GM19324 (cell line): Measurements from ENCODE around the gene ZNF425.
"Not testable (repeated sequence)": the region's sequence is repeated elsewhere in the genome, so short reads cannot be mapped to it uniquely, and the experiment has no call there.

Experiments used
- ATAC-seq: cut with Tn5 transposase; IDR thresholded peaks from one replicate; pipeline ENCODE4 v1.9.1; 2021; ENCODE audit warnings: mild to moderate bottlenecking, moderate library complexity; ENCODE audit not compliant: unreplicated experiment, low FRiP score

Gene ZNF425

DNA sequence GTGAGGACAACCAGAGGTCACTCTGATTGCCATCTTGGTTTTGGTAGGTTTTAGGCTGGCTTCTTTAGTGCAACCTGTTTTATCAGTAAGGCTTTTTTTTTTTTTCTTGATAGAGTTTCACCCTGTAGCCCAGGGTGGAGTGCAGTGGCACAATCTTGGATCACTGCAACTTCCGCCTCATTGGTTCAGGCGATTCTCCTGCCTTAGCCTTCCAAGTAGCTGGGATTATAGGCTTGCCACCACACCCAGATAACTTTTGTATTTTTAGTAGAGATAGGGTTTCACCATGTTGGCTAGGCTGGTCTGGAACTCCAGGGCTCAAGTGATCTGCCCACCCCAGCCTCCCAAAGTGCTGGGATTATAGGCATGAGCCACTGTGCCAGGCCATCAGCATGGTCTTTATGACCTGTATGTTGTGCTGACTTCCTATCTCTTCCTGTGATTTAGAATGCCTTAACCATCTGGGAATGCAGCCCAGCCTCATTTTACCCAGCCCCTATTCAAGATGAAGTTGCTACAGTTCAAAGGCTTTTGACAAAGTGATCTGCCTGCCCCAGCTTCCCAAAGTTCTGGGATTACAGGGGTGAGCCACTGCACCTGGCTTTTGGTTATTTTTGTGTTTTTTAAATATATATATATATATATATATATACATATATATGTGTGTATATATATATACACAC, 7.0 kb upstream of the ZNF425 start:
- no peak for ATAC-seq

DNA sequence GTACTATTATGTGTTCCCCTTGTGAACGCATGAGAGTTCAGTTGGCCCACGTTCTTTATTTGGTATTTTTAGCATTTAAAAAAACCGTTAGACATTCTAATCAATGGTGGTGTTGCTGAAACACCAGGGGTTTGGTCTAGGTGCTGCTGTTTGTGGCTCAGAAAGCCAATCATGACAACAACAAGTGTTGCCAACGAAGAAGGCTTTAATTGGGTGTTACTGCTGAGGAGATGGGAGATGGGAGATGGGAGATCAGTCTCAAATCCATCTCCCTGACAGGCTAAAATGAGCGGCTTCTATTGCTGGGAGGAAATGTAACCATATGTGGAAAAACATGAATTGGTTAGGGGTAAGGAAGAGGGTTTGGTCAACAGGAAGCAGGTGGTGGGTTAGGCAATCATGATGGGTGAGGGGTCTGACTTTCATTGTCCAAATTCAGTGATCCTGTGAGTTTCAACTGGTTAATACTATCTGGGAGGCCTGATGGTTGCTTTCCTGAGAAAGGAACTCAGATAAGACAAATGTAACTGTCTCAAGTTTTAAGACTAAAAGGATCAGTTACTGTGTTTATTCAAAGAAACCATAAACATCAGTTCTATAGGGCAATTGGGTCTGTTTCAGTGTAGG, 4.6 kb upstream of the ZNF425 start:
- no peak for ATAC-seq

DNA sequence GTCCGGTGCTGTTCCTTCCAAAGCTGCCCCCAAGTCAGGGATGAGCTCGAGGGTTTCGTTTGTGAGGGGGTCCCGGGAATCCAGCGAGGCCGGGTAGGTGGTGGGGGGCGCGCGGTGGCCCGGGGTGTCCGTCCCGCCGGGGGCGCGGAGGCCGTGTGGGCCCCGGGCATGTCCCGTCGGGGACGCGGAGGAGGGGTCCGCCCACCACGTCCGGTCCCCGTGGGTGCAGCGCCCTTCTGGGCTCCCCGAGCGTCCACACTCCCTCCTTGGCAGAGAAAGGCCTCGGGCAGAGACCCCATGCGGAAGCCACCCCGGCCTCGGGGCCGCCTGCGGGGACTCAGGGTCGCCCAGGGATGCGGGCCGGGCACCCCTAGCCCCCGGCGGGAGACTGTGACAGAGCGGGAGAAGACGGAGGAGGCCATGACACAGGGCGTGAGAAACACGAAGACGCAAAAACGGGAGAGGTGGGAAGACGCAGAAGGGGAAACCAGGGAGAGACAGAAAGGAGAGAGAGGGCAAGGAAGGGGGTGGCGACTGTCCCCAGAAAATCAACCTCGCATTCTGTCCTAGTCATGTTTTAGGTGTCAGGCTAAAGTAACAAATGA, 640 bp upstream of the ZNF425 start:
- ATAC-seq, result peak; percentile 43

DNA sequence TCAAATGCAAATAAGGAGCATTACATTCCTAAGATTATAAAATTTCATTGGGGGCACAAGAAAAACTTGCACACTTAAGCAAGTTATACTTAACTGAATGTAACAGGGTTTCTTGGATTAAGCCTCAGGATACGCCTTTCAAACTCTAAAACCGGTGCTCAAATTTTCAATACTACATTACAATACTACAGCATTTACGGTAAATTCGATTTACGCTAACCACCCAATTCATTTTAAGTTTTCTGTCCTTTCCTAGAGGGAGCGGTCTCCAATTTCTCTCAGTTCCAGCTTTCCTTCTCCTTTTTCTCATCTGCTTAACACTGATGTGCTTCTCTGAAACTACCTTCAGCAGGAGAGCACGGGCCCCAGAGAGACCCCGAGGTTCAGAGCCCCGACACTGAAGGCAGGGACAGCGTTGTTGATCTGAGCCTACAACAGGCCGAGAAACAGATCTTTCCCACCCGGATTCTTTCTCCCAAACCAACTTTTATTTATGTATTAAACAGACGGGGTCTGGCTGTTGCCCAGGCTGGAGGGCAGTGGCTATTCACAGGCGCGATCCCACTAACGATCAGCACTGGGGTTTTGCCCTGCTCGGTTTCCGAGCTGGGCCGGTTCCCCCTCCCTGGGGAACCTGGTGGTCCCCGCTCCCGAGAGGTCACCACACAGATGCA, 798 bp downstream of the ZNF425 start:
- no peak for ATAC-seq

DNA sequence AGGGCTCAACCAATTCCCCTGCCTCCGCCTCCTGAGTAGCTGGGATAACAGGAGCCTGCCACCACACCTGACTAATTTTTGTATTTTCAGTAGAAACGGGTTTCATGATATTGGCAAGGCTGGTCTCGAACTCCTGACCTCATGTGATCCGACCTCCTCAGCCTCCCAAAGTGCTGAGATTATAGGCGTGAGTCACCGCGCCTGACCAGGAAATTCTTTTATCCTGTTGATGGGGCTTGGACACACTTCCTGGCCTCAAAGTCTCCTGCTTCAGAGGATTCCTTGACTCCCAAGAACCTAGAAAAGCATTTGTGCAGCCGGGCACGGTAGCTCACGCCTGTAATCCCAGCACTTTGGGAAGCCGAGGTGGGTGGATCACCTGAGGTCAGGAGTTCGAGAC, 16.2 kb downstream of the ZNF425 start:
- no peak for ATAC-seq

DNA sequence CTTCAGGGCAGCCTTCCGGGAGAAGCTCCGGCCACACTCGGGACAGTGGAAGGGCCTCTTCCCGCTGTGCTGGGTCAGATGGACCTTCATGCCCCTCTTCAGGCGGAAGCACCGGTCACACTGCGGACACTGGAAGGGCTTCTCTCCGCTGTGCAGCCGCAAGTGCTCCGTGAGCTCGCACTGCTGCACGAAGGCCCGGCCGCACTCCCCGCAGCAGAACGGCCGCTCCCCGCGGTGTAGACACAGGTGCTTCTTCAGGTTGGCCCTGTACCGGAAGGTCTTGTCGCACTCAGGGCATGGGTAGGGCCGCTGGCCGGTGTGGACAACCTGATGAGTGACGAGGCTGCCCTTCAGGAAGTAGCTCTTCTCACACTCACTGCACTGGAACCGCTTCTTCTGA, 21.4 kb downstream of the ZNF425 start:
- ATAC-seq, result no peak

DNA sequence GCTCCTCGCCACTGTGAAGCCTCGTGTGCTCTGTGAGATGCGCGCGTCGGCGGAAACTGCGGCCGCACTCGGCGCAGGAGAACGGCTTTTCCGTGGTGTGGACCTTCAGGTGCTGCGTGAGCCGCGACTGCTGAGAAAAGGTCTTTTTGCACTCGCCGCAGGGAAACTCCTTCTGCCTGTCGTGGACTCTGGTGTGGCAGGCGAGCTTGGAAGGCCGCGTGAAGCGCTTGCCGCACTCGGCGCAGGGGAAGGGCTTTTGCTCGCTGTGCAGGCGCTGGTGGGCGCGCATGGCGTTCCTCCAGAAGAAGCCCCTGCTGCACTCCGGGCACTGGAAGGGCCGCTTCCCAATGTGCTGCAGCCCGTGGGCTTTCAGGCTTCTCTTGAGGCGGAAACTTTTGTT, 21.9 kb downstream of the ZNF425 start:
- no peak for ATAC-seq

DNA sequence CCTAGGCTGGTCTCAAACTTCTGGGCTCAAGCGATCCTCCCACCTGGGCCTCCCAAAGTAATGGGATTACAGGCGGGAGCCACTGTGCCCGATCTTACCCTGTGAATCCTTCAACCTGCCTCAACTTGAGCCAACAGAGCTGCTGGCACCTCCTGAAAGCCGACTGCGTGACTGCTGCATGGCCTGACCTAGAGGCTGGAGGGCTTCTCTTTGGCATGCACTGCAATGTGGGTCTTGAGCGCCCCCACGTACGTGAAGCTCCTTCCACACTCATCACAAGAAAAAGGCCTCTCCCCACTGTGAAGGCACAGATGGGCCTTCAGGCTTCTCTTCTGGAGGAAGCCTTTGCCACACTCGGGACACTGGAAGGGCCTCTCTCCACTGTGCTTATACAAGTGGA, 22.7 kb downstream of the ZNF425 start:
- ATAC-seq, result no peak

DNA sequence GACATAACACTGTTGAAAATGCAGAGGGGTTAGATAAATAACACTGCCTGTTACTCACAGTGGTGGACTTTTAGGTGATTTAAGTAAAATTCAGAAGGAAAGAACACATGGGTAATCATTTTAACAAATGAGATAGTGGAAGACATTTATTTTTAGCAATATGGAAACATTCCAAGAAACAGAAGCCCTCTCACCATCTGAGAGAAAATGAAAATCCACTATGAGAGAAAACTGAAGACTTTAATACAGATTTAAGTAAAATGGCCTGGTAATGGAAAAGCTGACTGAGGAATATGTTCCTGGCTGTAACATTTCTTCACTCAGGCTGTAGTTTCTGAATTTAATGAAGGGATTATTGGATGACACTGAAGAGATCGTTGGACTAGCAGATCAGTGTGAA, 23.5 kb downstream of the ZNF425 start:
- no peak for ATAC-seq

DNA sequence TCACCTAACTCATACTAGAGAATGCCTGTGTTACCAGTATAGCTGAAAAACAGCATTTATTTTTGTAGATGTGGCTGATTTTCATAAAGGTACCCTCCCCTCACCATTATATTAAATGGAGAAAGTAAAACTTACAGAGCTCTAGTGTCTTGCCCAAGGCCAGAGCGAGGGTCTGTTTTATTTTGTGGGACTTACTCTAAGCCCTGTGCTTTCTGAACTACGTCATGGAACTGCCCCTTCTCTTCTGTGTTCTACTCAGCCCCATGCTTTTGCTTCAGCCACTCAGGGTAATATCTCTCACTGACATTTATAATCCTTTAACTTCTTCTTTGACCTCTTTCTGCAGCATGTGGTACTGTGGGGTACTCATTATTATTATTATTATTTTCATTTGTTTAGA, 25.3 kb downstream of the ZNF425 start:
- no peak for ATAC-seq

DNA sequence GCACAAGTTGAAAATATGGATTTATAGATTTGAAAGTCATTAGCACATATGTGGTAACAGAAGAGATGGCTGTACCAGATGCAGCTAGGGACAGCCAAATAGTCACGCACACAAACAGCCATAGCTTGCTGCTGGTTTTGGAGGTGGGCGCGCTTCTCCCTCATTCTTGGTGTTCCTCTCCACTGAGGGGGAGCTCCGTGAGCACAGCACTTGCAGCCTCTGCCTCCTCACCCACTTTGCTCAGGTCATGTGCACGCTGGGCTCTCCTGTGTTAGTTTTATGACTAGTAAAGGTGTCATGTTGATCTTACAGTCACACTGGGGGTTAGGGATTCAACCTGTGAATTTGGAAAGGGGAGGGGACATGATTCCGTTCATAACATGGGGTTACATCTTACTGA, 27.1 kb downstream of the ZNF425 start:
- no peak for ATAC-seq

DNA sequence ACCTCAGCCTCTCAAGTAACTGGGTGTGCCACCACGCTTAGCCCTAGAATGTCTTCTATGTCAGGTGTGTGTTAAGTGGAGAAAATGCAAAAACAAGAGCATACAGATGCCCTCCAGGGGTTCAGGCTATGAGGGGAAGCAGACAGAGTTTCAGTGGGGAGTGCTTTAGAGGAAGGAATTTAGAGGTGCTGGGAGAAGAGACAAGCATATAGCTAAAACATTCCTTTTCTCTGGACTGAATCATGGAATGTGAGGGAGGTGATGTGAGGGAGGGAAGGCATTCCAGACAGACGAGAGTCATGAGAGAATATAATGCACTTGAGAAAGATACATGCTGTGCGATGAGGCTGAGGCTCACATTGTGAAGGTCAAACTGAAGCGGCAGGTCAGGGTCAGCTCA, 29.0 kb downstream of the ZNF425 start:
- no peak for ATAC-seq

DNA sequence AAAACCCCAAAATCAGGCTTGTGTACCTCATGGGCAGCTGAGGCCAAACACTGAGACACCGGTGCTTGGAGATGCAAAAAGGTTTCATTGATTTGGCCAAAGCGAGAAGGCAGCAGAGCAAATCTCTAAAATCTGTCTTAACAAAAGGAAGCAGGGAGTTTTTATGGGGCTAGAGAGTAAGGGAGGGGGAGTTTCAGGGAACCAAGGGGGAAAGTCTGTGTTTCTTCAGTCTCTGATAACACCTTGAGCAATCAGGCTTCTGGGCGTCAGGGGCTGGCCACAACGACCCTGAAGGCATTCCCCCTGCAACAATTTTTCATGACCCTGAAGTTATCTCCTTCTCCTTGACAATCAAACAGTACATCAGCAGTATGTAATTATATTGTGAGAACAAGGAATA, 32.9 kb downstream of the ZNF425 start:
- ATAC-seq, result no peak

DNA sequence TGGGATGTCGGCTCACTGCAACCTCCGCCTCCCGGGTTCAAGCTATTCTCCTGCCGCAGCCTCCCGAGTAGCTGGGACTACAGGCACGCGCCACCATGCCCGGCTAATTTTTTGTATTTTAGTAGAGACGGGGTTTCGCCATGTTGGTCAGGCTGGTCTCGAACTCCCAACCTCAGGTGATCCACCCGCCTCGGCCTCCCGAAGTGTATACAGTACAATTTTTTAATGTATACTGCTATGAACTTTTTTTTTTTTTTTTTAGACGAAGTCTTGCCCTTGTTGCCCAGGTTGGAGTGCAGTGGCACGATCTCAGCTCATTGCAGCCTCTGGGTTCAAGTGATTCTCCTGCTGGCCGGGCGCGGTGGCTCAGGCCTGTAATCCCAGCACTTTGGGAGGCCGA, 33.9 kb downstream of the ZNF425 start:
- ATAC-seq, result not testable (repeated sequence)

DNA sequence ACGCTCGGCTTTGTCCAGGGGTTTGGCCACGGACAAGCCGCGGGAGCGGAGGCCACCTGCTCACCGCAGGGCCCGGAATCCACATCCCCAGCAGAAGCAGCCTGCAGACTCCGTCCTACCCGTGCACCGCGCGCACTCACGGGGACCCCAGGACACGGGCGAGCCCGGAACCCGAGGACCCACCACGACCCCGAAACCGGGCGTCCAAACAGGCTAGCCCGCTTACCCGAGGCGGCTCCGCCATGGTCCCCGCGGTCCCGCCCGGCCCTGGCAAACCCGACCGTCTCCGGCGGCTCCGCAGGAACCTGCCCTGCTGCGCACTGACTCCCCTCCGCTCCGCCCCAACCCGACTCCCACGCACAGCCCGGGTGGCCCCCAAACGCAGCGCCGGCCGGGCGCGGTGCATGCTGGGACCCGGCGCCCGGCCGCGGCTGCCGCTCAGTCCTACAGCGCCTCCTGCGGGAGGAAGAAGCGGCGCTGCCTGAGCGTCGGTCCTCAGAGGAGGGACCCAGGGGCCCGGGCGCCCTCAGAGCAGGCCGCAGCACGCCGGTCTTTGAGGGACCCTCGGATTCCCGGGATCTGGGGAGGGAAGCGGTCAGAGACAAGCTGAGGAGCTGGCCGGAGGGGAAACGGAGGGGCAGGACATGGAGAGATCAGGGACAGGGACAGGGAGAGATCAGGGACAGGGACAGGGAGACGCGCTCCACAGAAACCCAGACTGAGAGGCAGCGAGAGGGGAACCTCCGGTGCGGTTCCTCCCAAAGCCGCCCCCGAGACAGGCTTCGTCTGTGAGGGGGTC, 35.5 kb downstream of the ZNF425 start, which contains the start of gene ZNF786:
Gene ZNF786, minus strand, starts transcription at position 322 of the 799 bp plus-strand sequence. Its CDS starts 78 bp downstream, at position 244.
- ATAC-seq, result peak; percentile 91

DNA sequence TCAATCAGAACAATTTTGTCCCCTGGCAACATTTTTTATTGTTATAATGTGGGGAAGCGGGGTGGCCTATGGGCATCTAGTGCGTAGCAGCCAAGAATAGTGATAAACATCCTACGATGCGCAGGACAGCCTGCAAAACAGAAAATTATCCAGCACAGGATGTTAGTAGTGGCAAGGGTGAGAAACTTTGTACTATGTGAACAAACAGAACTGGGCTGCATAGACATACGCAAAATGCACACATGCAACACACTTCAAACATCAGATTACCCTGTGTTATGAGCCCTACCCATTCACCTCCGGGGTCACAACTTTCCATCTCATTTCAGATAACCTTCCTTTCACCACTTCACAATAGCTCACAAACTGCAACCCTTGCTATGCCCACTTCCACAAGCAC, 38.7 kb downstream of the ZNF425 start:
- ATAC-seq, result no peak

DNA sequence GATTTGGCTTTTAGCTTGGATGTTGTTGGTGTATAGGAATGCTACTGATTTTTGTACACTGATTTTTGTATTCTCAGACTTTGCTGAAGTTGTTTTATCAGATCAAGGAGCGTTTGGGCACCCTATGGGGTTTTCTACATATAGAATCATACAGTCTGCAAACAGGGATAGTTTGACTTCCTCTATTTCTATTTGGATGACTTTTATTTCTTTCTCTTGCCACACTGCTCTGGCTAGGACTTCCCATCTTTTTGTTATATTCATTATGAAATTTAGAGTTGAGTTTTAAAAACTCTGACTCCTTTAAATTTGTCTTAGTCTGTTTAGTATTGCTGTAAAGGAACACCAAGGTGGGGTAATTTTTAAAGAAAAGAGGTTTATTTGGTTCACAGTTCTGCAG, 40.3 kb downstream of the ZNF425 start:
- no peak for ATAC-seq

DNA sequence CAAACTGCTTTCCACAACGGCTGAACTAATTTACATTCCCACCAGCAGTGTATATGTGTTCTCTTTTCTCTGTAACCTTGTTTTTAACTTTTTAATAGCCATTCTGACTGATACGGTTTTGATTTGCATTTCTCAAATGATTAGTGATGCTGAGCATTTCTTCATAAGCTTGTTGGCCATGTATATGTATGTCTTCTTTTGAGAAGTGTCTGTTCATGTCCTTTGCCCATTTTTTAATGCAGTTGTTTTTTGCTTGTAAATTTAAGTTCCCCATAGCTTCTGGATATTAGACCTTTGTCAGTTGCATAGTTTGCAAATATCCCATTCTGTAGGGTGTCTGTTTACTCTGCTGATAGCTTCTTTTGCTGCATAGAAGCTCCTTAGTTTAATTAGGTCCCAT, 41.7 kb downstream of the ZNF425 start:
- no peak for ATAC-seq

DNA sequence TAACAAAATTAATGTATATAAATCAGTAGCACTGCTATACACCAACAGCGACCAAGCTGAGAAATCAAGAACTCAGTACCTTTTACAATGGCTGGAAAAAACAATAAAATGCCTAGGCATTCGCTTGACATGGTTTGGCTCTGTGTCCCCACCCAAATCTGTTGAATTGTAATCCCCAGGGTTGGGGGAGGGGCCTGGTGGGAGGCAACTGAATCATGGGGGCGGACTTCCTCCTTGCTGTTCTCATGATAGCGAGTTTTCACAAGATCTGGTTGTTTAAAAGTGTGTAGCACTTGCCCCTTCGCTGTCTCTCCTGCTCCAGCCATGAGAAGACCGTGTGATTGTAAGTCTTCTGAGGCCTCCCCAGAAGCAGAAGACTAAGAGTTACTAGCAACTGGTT, 44.2 kb downstream of the ZNF425 start:
- ATAC-seq, result no peak

DNA sequence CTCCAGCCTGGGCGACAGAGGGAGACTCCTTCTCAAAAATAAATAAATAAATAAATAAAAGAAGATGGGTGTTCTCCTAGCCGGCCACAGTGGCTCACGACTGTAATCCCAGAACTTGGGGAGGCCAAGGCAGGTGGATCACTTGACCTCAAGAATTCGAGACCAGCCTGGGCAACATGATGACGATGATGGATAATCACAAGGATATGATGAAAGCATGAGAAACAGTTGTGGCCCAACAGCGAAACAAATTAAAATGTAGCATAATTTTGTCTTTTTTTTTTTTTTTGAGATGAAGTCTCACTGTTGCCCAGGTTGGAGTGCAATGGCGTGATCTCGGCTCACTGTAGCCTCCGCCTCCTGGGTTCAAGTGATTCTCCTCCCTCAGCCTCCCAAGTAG, 48.5 kb downstream of the ZNF425 start:
- no peak for ATAC-seq

DNA sequence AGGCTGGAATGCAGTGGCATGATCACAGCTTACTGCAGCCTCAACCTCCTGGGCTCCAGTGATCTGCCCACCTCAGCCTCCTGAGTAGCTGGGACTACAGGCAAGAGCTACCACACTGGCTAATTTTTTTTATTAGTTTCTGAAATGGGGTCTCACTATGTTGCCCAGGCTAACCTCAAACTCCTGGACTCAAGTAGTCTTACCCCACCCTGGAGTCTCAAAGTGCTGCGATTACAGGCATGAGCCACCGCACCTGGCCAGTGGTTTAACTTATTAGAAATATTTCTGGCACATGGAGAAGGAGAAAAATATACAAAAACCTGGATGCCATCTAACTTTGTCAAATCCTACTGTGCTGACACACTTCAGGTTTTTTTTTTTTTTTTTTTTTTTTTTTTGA, 50.8 kb downstream of the ZNF425 start:
- no peak for ATAC-seq
